ENCODE data around the gene PEX7. TPM values are rescaled to one million over a fixed set of nuclear protein-coding genes. Genes with fewer than 3 reads are reported as not detected.

The PEX7 gene
- total and polyA plus RNA-seq, 2 of the 8 experiments (the other 6 are each of a cell fraction or from before 2014, with no cell fraction given) = 6.4 to 11.0 TPM

DNA sequence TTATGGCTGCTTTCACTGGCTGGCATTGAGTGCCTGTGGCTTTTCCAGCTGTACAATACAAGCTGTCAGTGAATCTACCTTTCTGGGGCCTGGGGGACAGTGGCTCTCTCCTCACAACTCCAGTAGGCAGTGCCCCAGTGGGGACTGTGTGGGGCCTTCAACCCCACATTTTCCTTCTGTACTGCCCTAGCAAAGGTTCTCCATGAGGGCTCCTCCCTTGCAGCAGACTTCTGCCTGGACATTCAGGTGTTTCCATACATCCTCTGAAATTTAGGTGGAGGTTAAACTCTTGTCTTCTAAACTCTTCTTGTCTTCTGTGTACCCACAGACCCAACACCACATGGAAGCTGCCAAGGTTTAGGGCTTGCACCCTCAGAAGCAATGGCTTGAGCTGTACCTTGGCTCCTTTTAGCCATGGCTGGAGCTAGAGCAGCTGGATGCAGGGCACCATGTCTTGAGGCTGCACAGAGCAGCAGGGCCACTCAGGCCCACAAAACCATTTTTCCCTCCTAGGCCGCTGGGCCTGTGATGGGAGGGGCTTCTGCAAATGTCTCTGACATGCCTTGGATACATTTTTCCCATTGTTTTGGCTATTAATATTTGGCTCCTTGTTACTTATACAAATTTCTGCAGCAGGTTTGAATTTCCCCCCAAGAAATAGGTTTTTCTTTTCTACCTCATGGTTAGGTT lies 9.6 kb downstream of the PEX7 start:
- CTCF ChIA-PET (ENCODE audit: partially characterized antibody) = interaction anchor here (0.9 kb wide), 1 partner anchor 11 kb away, joined by 3 read pairs; no protein-coding TSS in a partner anchor
- no peak overlapping the region for H3K4me2 ChIP-seq (ENCODE audit: insufficient read depth in 1 of 2, low read depth in 2 of 2, low read length in 2 of 2)

More for the DNA sequence above, 9.6 kb downstream of the PEX7 start:
- Histone ChIP-seq H3K9me3 (ENCODE audit: insufficient read depth in 2 of 2, low read depth in 1 of 2, low read length in 1 of 2) (peaks cover 8 to 19% of the 10 kb centered on the region in 2 experiments), H3K4me1 (replicated peaks in 1 of 4; ENCODE audit: control insufficient read depth in 3 of 4, insufficient read depth in 4 of 4, low read length in 3 of 4) (no peaks in the 10 kb centered on the region), H2BK15ac (ENCODE audit: low read length) (no peak overlapping the region), H3K23me2 (ENCODE audit: low read depth, low read length) (no peaks in the 10 kb centered on the region), H3K27ac (ENCODE audit: low read depth, low read length) (no peak overlapping the region), H3K36me3 (ENCODE audit: control insufficient read depth in 2 of 4, insufficient read depth in 4 of 4, low read length in 3 of 4) (peaks cover 0 to 43% (median 15%) of the 10 kb centered on the region in 4 experiments; a peak in 6 of 8 replicates), H2AK5ac (ENCODE audit: low read depth, low read length) (no peak overlapping the region), H3K14ac (ENCODE audit: insufficient read length) (no peak overlapping the region), H3K4ac (replicated peaks; ENCODE audit: insufficient read length, low read depth, low read length) (no peak overlapping the region), H2BK5ac (ENCODE audit: low read depth, low read length) (no peak overlapping the region), H3K18ac (ENCODE audit: extremely low read depth, low read length) (no peak overlapping the region), H2BK12ac (ENCODE audit: low read depth, low read length) (no peak overlapping the region), H4K8ac (ENCODE audit: extremely low read depth, insufficient read depth, low read length) (no peak overlapping the region), H4K20me1 (replicated peaks in 1 of 2; ENCODE audit: control insufficient read depth in 1 of 2, insufficient read depth in 2 of 2, low read length in 2 of 2) (no peaks in the 10 kb centered on the region), H3K79me2 (ENCODE audit: control insufficient read depth in 1 of 2, insufficient read depth in 2 of 2, low read length in 2 of 2) (no peaks in the 10 kb centered on the region), H3K27me3 (replicated peaks in 1 of 4; ENCODE audit: control insufficient read depth in 3 of 4, extremely low read depth in 1 of 4, insufficient read depth in 3 of 4, low read length in 3 of 4) (no peaks in the 10 kb centered on the region), H4K5ac (ENCODE audit: insufficient read length, low read depth, low read length) (no peak overlapping the region), H3K56ac (replicated peaks; ENCODE audit: insufficient read length, low read depth, low read length) (no peak overlapping the region), H2BK120ac (replicated peaks; ENCODE audit: low read depth, low read length) (no peak overlapping the region), H3K79me1 (ENCODE audit: low read depth, low read length) (no peaks in the 10 kb centered on the region), H2AFZ (ENCODE audit: low read length) (no peak overlapping the region), H2BK20ac (ENCODE audit: low read length) (no peak overlapping the region), H4K91ac (replicated peaks; ENCODE audit: insufficient read length, low read length) (no peak overlapping the region), H3K23ac (ENCODE audit: insufficient read length) (no peak overlapping the region), H3K9ac (replicated peaks in 1 of 4; ENCODE audit: extremely low read depth in 1 of 4, low read depth in 3 of 4, low read length in 3 of 4) (no peak overlapping the region), H3K4me3 (ENCODE audit: extremely low read depth in 1 of 4, insufficient read depth in 2 of 4, low read depth in 3 of 4, low read length in 4 of 4) (no peak overlapping the region)
- TF ChIP-seq RFX5 (IDR thresholded peaks at IDR 0.05; ENCODE audit: borderline replicate concordance, low read depth, low read length) = no peak
- no peak for TF ChIP-seq YY1 (IDR thresholded peaks at IDR 0.05; ENCODE audit: low read depth, low read length)
- no peak for TF ChIP-seq SRF (IDR thresholded peaks at IDR 0.05; ENCODE audit: low read depth, low read length)
- TF ChIP-seq, protein P1, sequence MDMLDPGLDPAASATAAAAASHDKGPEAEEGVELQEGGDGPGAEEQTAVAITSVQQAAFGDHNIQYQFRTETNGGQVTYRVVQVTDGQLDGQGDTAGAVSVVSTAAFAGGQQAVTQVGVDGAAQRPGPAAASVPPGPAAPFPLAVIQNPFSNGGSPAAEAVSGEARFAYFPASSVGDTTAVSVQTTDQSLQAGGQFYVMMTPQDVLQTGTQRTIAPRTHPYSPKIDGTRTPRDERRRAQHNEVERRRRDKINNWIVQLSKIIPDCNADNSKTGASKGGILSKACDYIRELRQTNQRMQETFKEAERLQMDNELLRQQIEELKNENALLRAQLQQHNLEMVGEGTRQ (IDR thresholded peaks at IDR 0.05; ENCODE audit: low read length) = no peak
- TF ChIP-seq TAF1 (IDR thresholded peaks at IDR 0.05; ENCODE audit: low read depth, low read length) = no peak
- no peak for TF ChIP-seq TEAD4 (IDR thresholded peaks at IDR 0.05; ENCODE audit: low read depth, low read length)
- TF ChIP-seq, protein P2, sequence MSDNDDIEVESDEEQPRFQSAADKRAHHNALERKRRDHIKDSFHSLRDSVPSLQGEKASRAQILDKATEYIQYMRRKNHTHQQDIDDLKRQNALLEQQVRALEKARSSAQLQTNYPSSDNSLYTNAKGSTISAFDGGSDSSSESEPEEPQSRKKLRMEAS (IDR thresholded peaks at IDR 0.05) = no peak
- TF ChIP-seq, protein P3, sequence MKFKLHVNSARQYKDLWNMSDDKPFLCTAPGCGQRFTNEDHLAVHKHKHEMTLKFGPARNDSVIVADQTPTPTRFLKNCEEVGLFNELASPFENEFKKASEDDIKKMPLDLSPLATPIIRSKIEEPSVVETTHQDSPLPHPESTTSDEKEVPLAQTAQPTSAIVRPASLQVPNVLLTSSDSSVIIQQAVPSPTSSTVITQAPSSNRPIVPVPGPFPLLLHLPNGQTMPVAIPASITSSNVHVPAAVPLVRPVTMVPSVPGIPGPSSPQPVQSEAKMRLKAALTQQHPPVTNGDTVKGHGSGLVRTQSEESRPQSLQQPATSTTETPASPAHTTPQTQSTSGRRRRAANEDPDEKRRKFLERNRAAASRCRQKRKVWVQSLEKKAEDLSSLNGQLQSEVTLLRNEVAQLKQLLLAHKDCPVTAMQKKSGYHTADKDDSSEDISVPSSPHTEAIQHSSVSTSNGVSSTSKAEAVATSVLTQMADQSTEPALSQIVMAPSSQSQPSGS (IDR thresholded peaks at IDR 0.05; ENCODE audit: low read length) = no peak
- no peak for TF ChIP-seq JUND (IDR thresholded peaks at IDR 0.05; ENCODE audit: low read length)
- no peak for TF ChIP-seq KDM4A (IDR thresholded peaks at IDR 0.05; ENCODE audit: low read depth, low read length, severe bottlenecking)
- FAIRE-seq (no peak), DNase-seq (ENCODE audit: low read depth in 1 of 2, low spot score in 2 of 2) (no peak)
- 100% methylated on average over 1 of the region's 1 CpG; no CpG with 5 or more reads in 1 of the 2 experiments for WGBS, 2 experiments (ENCODE audit: extremely low coverage in 1 of 2, insufficient coverage in 1 of 2, insufficient read length in 1 of 2, insufficient replicate concordance in 2 of 2, low coverage in 1 of 2, low lambda C conversion rate in 2 of 2, missing lambda C conversion rate in 1 of 2)
- POLR2A ChIA-PET (ENCODE audit: partially characterized antibody) = no interaction called here

All from H1 (cell line).